GM18519 (cell line): ENCODE measurements around the gene DENND5A.
"Not testable (repeated sequence)": the region's sequence is repeated elsewhere in the genome, so short reads cannot be mapped to it uniquely, and the experiment has no call there.

Source experiments
- ATAC-seq: cut with Tn5 transposase; IDR thresholded peaks from one replicate; pipeline ENCODE4 v1.9.1; 2021; ENCODE audit warnings: mild to moderate bottlenecking, moderate library complexity; ENCODE audit not compliant: unreplicated experiment, low FRiP score

DENND5A gene

DNA sequence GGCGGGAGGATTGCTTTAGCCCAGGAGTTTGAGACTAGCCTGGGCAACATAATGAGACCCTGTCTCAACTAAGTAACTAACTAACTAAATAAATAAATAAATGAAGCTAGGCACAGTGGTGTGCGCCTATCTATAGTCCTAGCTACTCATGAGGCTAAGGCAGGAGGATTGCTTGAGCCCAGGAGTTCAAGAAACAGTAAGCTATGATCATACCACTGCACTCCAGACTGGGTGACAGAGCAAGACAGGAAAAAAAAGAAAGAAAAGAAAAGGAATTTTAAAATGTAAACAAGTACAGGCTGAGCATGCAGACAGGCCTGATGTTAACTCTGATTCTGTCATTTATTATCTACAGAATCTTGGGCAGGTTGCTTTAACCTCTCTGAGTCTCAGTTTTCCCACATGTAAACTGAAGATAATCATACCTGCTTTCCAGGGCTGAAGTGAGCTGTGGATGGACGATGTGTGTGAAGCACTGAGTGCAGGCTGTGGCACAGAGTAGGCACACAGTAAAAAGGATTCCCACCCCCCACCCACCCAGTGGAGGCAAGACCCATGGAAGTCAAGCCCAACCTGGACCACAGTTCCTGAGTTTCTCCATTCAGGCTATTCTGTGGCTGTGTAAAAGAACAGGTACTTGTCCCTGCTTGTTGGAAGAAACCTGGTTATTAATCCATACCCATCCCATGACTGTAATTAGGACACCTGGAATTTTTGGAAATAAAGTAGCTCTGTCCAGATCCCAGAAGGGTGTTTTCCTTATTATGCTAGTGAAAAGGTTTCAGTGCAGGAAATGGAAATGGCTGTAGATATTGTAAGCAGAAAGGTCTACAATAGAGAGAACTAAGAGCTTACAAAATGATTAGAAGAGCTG, 155.1 kb downstream of the DENND5A start:
- no peak for ATAC-seq

DNA sequence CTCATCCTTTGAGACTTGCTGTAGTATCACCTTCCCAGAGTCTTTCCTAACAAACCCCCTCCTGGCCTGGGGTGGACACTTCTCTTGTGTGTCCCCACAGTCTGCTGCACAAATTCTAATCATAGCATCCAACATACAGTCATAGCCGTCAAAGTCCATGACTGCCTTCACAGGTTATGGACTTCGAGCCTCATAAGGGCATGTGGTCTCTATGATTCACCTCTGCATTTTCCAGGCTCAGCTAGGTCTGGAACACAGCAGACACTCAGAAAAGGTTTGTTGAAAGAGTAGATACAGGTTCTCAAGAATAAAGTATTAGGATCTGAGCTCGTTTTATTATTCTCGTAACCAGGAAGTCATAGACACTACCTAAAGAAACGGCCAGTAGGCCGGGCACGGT, 160.6 kb downstream of the DENND5A start:
- no peak for ATAC-seq

- no peak for ATAC-seq
Observed at GRCh38 chr11:9103542-9104276, 161.4 kb downstream of the DENND5A start.

DNA sequence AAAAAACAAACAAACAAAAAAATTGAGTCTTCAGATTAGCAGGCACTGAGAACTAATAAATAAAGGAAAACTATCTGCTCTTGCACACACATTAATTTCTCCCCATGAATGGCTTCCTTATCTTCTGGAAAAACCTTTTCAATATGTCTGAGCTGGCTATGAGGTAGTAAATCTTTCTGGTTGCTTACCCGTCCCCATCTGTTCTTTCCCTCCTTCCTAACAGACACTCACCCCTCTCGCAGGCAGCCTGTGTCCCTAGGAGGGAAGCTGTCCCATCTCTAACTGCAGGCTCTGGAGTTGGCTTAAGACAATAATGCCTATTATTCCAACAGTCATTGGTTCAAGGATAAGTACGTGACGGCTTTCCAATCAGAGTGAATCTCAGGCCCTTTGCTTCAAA, 165.5 kb downstream of the DENND5A start:
- no peak for ATAC-seq

- ATAC-seq, result not testable (repeated sequence)
Observed at GRCh38 chr11:9098455-9098854, 166.7 kb downstream of the DENND5A start.

DNA sequence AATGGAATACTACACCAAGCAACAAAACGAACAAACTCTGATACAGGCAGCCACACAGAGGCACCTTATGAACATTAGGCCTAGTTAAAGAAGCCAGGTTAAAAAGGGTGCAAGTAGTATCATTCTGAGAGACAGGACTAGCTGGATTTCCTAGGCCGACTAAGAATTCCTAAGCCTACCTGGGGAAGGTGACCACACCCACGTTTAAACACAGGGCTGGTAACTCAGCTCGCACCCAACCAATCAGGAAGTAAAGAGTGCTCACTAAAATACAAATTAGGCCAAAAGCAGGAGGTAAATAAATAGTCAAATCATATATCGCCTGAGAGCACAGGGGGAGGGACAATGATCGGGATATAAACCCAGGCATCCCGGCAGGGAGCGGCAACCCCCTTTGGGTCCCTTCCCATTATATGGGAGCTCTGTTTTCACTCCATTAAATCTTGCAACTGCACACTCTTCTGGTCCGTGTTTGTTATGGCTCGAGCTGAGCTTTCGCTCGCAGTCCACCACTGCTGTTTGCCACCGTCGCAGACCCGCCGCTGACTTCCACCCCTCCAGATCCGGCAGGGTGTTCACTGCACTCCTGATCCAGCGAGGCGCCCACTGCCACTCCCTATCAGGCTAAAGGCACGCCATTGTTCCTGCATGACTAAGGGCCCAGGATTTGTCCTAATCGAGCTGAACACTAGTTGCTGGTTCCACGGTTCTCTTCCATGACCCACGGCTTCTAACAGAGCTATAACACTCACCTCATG, 167.8 kb downstream of the DENND5A start:
- not testable (repeated sequence) for ATAC-seq

DNA sequence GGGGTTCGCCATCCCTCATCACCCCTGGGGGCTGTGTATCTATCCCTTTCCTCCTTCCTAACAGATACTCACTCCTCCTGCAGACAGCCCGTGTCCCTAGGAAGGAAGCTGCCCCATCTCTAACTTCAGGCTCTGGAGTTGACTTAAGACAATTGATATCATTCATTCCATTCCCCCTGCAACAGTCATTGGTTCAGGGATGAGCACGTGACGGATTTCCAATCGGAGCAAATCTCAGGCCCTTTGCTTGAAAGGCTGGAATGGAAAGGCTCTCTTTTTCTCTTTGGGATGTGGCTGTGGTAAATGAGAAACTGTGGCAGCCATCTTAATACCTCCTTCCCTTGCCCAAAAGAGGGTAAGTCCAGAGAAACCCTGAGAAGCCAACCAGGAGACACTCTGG, 168.7 kb downstream of the DENND5A start:
- ATAC-seq, result no peak

- no peak for ATAC-seq
Observed at GRCh38 chr11:9095421-9095820, 169.7 kb downstream of the DENND5A start.

DNA sequence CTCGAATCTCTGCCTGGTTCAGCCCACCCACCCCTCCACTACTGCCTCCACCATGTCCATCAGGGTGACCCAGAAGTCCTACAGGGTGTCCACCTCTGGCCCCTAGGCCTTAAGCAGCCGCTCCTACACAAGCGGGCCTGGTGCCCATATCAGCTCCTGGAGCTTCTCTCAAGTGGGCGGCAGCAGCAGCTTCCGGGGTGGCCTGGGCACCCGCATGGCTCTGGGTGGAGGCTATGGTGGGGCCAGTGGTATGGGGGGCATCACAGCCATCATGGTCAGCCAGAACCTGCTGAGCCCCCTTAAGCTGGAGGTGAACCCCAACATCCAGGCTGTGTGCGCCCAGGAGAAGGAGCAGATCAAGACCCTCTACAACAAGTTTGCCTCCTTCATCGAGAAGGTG, 170.7 kb downstream of the DENND5A start:
- no peak for ATAC-seq

DNA sequence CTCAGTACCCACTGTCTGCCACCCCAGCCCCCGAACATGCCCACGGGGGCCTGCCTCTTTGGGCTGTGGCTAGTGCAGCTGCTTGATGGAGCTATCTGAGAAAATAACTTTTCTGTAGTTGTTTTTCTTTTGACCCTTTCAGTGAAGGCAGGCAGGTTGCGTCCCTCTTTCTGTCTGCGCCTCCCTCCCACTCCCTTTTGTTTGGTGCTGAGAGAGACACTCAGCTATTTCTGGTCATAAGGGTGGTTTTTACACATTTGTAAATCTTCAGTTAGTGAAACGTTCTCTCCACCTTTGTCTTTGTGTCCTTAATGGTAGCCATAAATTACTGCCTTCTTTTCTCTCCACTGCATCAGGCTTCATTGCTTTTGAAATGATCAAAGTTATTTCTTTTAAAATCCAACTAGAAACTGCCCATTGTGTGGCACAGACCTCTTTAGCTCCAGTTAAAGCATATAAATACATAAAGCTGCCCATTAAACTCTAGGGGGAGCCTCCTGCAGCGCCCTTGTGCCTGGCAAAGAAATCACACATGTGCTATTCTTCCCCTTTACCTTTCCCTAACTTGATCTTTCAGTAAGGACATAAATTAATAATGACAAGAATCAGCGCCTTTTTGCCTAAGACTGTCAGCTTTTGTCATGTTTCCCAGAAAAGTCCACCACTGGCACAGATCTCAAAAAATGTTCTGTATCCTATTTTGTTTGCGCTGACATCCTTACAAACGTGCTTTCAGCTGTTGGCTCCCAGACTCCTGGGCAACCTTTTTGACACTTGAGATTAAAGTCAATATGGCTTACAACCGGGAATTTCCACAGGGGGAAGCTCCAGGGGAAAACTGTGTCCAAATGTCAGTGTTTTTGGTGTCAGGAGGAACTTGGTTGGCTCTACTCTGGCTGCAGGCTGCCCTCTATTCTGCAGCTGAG, 172.0 kb downstream of the DENND5A start:
- ATAC-seq, result no peak

DNA sequence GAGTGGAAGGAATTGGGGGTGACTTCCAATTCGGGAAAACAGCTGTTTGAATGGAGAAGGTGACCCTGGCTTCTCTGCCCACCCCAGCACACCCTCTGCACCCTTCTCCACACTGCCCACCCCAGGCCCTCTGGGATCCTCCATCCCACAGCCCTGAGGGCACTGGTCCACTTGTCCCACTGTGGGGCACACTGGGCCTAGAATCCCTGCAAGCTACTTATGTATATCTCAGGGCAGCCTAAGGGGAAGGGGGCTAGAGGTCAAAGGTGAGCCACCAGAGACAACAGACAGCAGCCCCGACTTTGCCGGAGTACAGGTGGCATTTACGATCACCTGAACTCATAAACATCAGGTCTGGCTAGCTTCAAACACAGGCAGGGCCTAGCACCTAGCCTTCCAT, 173.1 kb downstream of the DENND5A start:
- ATAC-seq, result no peak

DNA sequence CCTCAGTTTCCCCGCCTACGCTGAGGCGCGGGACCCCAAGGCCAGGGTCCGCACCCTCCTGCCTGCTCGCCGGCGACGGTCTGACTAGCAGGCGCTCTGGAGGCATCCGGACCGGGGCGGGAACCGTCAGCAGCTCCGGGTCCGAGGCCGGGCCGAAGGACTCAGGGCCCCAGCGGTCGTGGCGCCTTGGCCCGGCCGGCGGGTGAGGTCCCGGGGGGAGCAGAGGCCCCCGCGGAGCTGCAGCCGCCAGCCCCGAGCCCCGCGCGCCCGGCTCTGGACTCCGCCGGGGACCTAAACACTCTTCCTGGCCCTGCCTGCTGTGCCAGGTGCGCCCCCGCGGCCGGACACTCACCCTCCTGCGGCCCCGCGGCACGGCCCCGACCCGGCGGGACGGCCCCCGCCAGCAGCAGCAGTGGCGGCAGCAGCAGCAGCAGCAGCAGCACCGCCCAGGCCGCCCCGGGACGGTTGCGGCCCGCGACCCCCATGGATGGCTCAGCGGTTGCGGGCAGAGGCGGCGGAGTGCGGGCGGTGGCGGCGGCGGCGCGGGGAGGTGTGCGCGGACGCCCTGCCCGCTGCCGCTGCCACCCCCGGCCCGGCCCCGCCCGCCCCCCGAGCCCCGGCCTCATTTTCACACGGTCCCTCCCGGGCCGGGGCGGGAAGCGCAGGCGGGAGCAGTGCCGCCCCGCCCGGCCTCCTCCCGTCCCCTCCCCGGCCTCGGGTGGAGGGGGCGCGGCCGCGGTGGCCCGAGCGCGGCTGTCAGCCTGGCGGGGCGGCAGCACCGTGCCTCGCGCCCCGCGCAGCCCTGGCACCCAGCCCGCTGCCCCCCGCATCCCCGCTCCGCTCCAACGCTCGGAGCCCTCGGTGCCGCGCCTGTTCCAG, 173.9 kb downstream of the DENND5A start, which contains the start of gene SCUBE2:
Gene SCUBE2, minus strand, starts transcription at position 556 of the 879 bp plus-strand sequence. Its CDS starts 71 bp downstream, at position 485.
- ATAC-seq, result no peak

GRCh38 chr11:9090488-9091043, 174.6 kb downstream of the DENND5A start:
- ATAC-seq, result no peak

DNA sequence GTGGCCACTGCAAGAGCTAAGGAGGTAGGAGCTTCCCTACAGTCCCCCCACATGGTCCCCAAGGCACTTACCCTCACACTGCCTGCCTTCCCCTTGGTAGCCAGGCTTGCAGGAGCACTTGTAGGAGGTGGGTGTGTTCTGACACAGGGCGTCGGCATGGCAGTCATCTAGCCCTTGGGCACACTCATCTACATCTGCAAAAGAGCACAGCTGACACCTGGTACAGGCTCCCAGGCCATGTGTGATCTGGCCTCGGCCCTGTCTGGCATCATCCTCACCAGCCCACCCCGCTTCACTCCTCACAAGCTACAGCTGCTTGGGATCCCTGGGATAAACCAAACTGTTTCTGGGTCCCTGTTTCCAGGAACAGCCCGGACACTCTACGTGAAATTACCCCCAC, 175.5 kb downstream of the DENND5A start:
- no peak for ATAC-seq

DNA sequence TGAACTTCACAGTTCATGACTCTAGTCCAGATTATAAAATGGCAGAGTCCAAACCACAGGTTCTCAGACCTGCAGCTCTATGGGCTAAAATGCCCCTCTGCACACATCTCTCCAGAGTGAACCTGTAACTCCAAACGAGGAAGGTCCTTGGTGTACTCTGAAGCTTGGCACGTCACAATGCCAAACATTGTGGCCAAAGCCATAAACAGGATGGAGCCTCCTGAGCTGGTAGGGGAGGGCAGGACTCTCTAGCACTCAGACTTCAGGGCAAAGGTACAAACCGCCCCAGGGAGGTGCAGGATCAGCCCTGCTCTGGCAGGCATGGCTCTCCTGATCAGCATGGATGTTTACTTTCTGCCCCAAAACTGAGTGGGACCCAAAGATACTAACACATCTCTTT, 176.1 kb downstream of the DENND5A start:
- ATAC-seq, result no peak
